Measurements from ENCODE around the gene SEMA3E. TPM values are rescaled to one million over a fixed set of nuclear protein-coding genes. Genes with fewer than 3 reads are reported as not detected.

SEMA3E gene
- total RNA-seq, 1 donor from 2014 or later, result 4.6 TPM

DNA sequence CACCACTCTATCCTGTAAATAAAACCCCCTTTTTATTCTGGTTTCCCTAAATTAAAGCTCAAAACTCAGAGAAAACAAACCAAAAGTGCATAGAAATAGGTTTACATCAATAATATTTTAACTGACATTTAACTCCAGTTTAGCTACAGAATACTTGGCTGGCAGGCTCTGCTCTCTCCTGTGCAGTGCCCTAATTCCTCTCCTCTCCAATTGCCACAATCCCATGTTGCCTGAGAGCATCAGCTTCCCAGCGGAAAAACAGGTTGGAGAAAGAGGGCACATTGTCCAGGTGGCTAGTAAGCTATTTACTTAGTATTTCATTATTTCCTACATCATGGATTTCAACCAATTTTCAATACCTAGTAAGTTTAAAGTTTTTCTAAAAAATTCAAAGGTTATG is 8.7 kb downstream of the SEMA3E start:
- TF ChIP-seq EZH2 (IDR thresholded peaks at IDR 0.05; ENCODE audit: insufficient read depth, low read length) (no peak), CTCF (IDR thresholded peaks at IDR 0.05; ENCODE audit: insufficient read depth, low read depth, low read length) (no peak)
- Mint-ChIP-seq H3K4me1 (ENCODE audit: low read depth, unreplicated experiment) (no peaks in the 10 kb centered on the region), H3K36me3 (ENCODE audit: low read depth, unreplicated experiment) (no peaks in the 10 kb centered on the region), H3K4me3 (ENCODE audit: unreplicated experiment) (no peak overlapping the region), H3K27ac (ENCODE audit: unreplicated experiment) (no peak overlapping the region), H3K27me3 (ENCODE audit: low read depth, unreplicated experiment) (no peaks in the 10 kb centered on the region), H3K9me3 (ENCODE audit: unreplicated experiment) (no peaks in the 10 kb centered on the region)
- Histone ChIP-seq H3K79me2 (ENCODE audit: insufficient read depth, low read length) (no peaks in the 10 kb centered on the region), H4K20me1 (ENCODE audit: insufficient read depth, low read length) (no peaks in the 10 kb centered on the region), H3K9me3 (ENCODE audit: insufficient read depth, low read depth, low read length) (no peaks in the 10 kb centered on the region), H3K36me3 (ENCODE audit: insufficient read depth, low read length) (no peaks in the 10 kb centered on the region), H3K4me3 (ENCODE audit: insufficient read depth, low read depth, low read length) (no peak overlapping the region), H3K4me2 (ENCODE audit: low read length) (no peak overlapping the region), H3K4me1 (ENCODE audit: insufficient read depth, low read length) (no peaks in the 10 kb centered on the region), H2AFZ (ENCODE audit: low read depth, low read length) (no peak overlapping the region), H3K27ac (ENCODE audit: low read depth, low read length) (no peak overlapping the region), H3K27me3 (ENCODE audit: insufficient read depth, low read length) (no peaks in the 10 kb centered on the region), H3K9ac (ENCODE audit: low read length) (no peak overlapping the region)
- no peak for FAIRE-seq
- DNase-seq (ENCODE audit: low read depth), result no peak

DNA sequence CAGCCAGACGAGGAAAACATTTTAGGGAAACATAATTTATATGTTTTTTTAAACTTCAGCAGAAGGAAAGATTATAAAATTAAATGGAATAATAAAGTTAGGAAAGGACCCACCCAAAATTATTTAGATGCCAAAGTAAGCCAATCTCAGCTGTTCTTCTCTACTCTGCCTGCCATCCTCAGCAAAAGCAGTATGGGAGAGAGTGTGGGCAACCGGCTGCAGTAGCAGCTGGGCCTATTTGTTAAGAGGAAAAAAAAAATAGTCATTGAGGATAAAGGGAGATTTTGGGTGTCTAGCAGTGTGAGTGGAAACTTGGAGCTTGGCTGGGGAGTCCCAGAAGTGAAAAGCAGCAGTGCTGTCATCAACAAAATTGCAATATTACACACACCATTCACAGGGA is 15.4 kb downstream of the SEMA3E start:
- Mint-ChIP-seq H3K4me1 (ENCODE audit: low read depth, unreplicated experiment) (no peaks in the 10 kb centered on the region), H3K27ac (ENCODE audit: unreplicated experiment) (no peak overlapping the region), H3K9me3 (ENCODE audit: unreplicated experiment) (no peaks in the 10 kb centered on the region), H3K27me3 (ENCODE audit: low read depth, unreplicated experiment) (no peaks in the 10 kb centered on the region), H3K4me3 (ENCODE audit: unreplicated experiment) (no peak overlapping the region), H3K36me3 (ENCODE audit: low read depth, unreplicated experiment) (peaks cover 3% of the 10 kb centered on the region)
- Histone ChIP-seq H4K20me1 (ENCODE audit: insufficient read depth, low read length) (no peaks in the 10 kb centered on the region), H3K27ac (ENCODE audit: low read depth, low read length) (no peak overlapping the region), H3K4me2 (ENCODE audit: low read length) (no peak overlapping the region), H3K79me2 (ENCODE audit: insufficient read depth, low read length) (no peaks in the 10 kb centered on the region), H3K27me3 (ENCODE audit: insufficient read depth, low read length) (no peaks in the 10 kb centered on the region), H3K4me3 (ENCODE audit: insufficient read depth, low read depth, low read length) (no peak overlapping the region), H3K36me3 (ENCODE audit: insufficient read depth, low read length) (no peaks in the 10 kb centered on the region), H3K9ac (ENCODE audit: low read length) (no peak overlapping the region), H3K9me3 (ENCODE audit: insufficient read depth, low read depth, low read length) (no peaks in the 10 kb centered on the region), H2AFZ (ENCODE audit: low read depth, low read length) (no peak overlapping the region), H3K4me1 (ENCODE audit: insufficient read depth, low read length) (no peaks in the 10 kb centered on the region)
- FAIRE-seq (no peak), DNase-seq (ENCODE audit: low read depth) (no peak)
- no peak for TF ChIP-seq CTCF (IDR thresholded peaks at IDR 0.05; ENCODE audit: insufficient read depth, low read depth, low read length)
- TF ChIP-seq EZH2 (IDR thresholded peaks at IDR 0.05; ENCODE audit: insufficient read depth, low read length), result no peak

- H3K4me3 ChIP-seq (ENCODE audit: insufficient read depth, low read depth, low read length), result no peak overlapping the region
- H3K27me3 ChIP-seq (ENCODE audit: insufficient read depth, low read length), result no peaks in the 10 kb centered on the region
- Mint-ChIP-seq H3K36me3 (ENCODE audit: low read depth, unreplicated experiment) (peaks cover 3% of the 10 kb centered on the region), H3K4me3 (ENCODE audit: unreplicated experiment) (no peak overlapping the region), H3K27me3 (ENCODE audit: low read depth, unreplicated experiment) (no peaks in the 10 kb centered on the region), H3K27ac (ENCODE audit: unreplicated experiment) (no peak overlapping the region), H3K9me3 (ENCODE audit: unreplicated experiment) (peaks cover 11% of the 10 kb centered on the region), H3K4me1 (ENCODE audit: low read depth, unreplicated experiment) (no peaks in the 10 kb centered on the region)
- H3K9ac ChIP-seq (ENCODE audit: low read length), result no peak overlapping the region
- H2AFZ ChIP-seq (ENCODE audit: low read depth, low read length), result no peak overlapping the region
- H3K9me3 ChIP-seq (ENCODE audit: insufficient read depth, low read depth, low read length), result no peaks in the 10 kb centered on the region
- TF ChIP-seq CTCF (IDR thresholded peaks at IDR 0.05; ENCODE audit: insufficient read depth, low read depth, low read length), result no peak
- TF ChIP-seq EZH2 (IDR thresholded peaks at IDR 0.05; ENCODE audit: insufficient read depth, low read length), result no peak
- FAIRE-seq (no peak), DNase-seq (ENCODE audit: low read depth) (no peak)
- no peaks in the 10 kb centered on the region for H3K36me3 ChIP-seq (ENCODE audit: insufficient read depth, low read length)
- no peaks in the 10 kb centered on the region for H3K79me2 ChIP-seq (ENCODE audit: insufficient read depth, low read length)
- H4K20me1 ChIP-seq (ENCODE audit: insufficient read depth, low read length), result no peaks in the 10 kb centered on the region
- no peak overlapping the region for H3K27ac ChIP-seq (ENCODE audit: low read depth, low read length)
- H3K4me2 ChIP-seq (ENCODE audit: low read length), result no peak overlapping the region
- H3K4me1 ChIP-seq (ENCODE audit: insufficient read depth, low read length), result no peaks in the 10 kb centered on the region
Observed at GRCh38 chr7:83629117-83629880, 19.6 kb downstream of the SEMA3E start.

All from astrocyte (in vitro differentiated cells and primary cell).